Central memory CD4-positive, alpha-beta T cell (primary cell): Measurements from ENCODE around the gene IL2RA.
"Not testable (repeated sequence)": the region's sequence is repeated elsewhere in the genome, so short reads cannot be mapped to it uniquely, and the experiment has no call there.

Experiments
- DNase-seq: peaks from one replicate; pipeline ENCODE4 v3.0.0; 2022

The IL2RA gene

GRCh38 chr10:6082496-6083395, 20.6 kb upstream of the IL2RA start:
- no peak for DNase-seq

DNA sequence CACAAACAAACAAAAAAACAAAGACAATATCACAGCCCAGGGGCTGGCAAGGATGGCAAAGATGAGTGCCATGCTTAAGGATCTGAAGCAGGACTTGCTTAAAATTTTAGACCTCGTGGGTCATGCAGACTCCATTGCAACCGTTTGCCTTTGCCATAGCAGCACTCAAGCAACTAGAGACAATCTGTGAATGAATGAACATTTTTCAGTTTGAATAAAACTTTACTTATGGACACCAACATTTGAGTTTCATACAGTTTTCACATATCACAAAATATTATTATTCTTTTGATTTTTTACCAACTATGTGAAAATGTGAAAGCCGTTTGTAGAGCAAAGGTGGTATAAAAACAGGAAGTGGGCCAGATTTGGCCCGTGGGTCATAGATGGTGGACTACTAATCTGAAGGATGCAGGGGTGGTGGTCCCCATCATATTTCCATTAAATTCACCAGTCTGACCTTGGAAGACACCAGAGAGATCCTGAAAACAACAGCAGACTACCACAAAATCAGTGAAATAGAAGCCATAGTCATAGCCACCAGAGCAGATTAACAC, 18.3 kb upstream of the IL2RA start:
- DNase-seq, result no peak

DNA sequence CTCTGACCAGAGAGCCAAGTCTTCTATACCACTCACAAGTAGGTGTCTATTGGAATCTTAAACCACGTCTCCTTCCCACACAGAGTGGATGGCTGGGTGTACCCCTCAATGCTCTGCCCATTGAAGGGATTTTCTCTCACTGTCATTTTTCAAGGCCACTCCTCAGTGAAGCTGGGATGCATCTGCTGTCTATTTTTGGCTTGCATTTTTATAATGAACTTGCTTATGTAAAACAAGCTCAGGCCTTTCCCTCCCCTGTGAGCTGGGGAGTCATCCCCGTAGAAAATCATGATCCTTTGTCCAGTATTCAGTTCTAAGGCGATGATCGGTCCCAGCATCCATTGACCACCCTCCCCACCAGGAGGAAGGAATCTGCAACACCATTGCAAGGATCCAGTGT, 16.9 kb upstream of the IL2RA start:
- no peak for DNase-seq

GRCh38 chr10:6077071-6077675, 15.0 kb upstream of the IL2RA start:
- DNase-seq, result no peak

DNA sequence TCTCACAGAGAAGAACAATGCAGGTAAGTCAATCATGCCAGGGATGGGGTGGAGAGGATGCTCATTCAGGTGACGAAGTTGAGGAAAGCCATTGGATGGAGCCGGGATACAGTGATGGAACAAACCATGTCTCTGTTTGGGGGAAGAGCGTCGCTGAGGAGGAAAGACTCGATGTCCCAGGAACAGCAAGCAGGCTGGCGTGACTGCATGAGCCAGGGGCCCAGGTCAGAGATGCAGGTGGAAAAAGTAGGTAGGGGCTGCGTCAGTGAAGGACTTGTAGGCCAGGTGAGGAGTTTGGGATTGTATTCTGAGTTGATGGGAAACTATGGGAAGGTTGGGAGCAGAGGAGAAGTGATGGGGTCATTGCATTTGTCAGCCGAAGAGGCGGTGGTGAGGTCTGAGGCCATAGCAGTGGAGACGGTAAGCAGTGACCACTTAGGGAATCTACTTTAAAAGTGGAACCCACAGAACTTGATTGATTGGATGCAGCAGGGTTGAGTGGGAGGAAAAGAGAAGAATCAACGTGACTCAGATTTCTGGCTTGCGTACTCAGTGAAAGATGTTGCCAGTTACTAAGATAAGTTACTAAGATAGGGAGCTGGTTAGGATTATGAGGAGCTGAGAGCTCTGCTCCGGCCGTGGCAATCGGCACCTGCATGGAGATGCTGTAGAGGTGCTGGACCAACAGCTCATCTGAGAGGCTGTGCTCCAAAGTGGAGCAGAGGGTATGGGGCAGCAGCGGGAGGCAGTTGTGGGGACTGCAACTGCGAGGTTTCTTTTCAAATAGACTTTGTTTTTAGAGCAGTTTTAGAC, 12.5 kb upstream of the IL2RA start:
- DNase-seq, result no peak

DNA sequence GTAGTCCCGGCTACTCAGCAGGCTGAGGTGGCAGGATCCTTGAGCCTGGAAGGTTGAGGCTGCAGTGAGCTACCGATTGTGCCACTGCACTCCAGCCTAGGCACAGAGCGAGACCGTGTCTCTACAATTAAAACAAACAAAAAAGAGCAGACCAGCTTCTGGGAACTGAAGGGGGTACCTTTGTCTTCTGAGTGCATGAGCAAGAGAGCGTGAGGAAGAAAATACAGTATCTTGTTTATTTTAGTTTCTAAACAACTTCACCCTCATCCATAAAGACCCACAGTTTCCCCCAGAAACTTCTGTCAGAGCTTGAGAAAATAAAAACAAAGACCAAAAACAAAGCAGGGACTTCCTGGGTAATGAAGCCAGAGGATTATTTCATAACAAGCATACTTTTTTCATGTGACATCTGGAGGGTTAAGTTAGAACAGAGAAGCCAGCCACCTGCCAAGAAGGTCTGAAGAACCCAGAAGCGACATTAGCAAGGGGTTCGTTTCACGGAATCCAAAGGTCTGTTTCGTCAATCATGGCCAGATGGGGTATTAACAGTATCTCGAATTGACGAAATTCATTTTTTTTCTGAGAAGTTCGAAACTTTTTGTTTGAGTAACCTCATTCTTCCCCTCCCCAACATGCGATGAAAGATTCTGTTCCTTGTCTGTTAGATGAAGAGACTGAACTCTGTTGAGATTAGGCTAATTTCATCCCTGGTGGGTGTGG, 10.2 kb upstream of the IL2RA start:
- DNase-seq, result no peak

DNA sequence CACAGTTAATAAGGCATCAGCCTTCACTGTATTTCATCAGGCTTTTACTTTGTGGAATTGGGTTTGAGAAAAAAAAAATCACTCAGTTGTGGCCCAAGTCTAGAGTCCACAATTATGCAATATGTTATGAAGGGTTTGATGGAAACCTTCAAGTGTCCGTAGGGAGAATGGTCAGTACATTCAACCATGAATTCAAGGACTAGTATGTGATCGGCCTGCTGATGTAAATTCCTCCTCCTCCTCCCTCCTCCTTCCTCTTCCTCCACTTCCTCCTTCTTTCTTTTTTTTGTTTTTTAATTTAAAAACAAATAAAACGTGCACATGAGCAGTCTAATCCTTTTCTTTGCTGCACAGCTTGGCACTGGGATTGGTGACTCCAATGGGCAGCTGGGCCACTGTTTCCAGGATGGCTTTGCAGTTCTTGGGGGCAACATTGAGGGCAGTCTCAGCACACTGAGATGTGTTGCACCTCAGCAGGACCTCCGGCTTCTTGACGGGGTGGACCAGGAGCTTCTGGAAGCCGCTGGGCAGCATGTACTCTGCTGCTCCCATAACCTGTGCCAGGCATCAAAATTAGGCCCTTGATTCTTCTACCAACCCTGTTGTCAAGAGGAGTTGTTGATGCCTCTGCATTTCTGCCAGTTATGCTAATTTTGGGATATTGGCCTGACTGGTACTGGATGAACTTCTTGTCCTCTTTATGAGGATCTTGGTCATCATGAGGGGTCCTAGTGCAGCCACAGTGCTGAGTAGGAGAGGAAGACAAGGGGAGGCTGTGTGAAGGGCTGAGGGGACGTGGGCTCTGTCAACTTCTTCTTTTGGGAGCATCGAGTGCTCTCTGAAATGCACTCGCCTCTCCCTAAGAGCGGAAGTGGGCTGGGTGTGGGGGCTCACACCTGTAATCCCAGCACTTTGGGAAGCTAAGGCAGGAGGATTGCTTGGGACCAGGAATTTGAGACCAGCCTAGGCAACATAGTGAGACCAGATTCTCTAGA, 9.3 kb upstream of the IL2RA start:
- DNase-seq, result no peak

GRCh38 chr10:6070660-6071059, 8.5 kb upstream of the IL2RA start:
- DNase-seq, result no peak

DNA sequence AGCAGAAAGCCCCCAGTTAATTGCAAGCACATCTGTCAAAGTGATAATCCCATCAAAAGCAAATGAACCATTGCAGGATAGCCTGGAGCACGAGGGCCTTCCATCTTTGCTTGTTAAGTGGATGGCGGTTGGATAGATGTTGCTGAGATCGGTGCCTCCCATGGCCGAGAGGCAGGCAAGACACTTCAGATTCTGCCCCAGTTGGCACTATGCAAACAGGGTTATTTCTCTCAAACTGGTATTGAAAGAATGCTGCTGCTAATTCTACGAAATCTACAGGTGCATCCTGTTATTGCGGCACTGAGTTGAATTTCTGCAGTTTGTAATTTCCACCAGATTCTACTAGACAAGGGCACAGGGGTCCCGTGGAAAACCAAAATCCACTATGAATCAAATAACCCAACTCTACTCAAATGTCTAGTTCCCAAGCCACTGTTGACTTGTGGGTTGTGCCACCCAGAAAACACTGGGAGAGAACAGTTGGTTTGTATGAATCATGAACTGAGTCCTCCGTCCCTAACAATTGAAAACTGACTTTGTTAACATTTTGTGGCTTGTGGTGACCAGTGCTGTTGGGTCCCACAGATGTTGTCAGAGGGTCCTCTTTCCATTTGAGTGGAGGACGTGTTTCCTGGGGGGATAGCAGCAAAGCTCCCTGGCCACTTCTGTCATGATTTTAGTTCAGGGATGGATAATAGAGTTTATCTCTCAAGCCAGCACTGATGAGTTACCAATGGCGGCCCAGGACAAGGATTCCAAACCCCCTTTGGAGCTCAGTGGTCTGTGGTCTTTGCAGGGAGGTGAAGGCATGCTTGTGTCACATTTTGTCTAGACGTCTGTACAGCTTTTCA, 7.1 kb upstream of the IL2RA start:
- DNase-seq, result no peak

DNA sequence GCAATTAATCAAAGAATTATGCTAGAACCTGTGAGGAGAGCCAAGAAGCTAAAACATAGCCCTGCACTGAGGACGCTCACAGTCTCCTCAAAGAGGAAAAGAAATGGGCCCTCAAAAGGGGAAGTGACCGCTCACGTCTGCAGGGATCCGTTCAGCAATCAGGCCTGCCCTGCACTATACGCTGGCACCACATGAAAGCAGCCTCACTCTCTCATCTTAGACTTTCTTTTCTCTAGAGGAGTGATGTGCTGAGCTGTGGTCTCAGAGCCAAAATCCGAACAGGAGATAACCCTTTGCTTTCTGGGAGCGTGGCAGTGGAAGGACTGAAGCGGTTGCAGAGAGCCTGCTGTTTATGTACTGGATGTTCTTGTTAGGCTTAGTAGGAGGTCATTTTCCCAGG, 6.3 kb upstream of the IL2RA start:
- DNase-seq, result peak; percentile 60

DNA sequence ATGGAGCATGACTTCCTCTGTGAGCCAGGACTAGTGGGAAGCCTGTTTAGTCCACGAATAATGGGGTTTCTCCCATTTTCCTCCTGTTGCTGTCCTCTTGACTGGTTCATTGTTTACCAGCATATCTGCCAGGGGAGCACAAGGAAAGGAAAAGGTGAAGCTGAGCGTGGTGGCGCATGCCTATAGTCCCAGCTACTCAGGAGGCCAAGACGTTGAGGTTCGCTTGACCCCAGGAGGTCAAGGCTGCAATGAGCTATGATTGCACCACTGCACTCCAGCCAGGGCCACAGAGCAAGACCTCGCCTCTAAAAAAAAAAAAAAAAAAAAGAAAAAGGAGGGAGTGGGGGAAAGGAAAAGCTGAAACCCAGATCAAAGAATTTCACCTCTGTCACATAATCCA, 5.8 kb upstream of the IL2RA start:
- DNase-seq, result no peak

GRCh38 chr10:6067457-6067856, 5.3 kb upstream of the IL2RA start:
- no peak for DNase-seq

GRCh38 chr10:6065835-6066234, 3.7 kb upstream of the IL2RA start:
- no peak for DNase-seq

DNA sequence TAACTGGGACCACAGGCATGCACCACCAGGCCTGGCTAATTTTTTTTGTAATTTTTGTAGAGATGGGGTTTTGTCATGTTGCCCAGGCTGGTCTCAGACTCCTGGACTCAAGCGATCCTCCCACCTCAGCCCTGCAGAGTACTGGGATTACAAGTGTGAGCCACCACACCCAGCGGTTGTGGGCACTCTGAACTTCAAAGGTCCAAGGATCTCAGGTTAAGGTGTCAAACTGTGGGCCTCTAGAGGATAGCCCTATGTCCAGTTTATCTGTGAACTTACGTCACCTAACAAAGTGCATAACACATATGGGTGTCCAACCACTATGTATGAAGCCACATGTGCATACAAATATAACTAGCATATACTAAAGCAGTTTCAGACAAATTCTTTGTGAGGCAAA, 3.2 kb upstream of the IL2RA start:
- DNase-seq, result no peak

- not testable (repeated sequence) for DNase-seq
Observed at GRCh38 chr10:6064726-6065125, 2.6 kb upstream of the IL2RA start.

- no peak for DNase-seq
Observed at GRCh38 chr10:6064119-6064518, 2.0 kb upstream of the IL2RA start.

GRCh38 chr10:6061056-6061455, 1.1 kb downstream of the IL2RA start:
- no peak for DNase-seq

GRCh38 chr10:6059506-6059905, 2.7 kb downstream of the IL2RA start:
- no peak for DNase-seq

DNA sequence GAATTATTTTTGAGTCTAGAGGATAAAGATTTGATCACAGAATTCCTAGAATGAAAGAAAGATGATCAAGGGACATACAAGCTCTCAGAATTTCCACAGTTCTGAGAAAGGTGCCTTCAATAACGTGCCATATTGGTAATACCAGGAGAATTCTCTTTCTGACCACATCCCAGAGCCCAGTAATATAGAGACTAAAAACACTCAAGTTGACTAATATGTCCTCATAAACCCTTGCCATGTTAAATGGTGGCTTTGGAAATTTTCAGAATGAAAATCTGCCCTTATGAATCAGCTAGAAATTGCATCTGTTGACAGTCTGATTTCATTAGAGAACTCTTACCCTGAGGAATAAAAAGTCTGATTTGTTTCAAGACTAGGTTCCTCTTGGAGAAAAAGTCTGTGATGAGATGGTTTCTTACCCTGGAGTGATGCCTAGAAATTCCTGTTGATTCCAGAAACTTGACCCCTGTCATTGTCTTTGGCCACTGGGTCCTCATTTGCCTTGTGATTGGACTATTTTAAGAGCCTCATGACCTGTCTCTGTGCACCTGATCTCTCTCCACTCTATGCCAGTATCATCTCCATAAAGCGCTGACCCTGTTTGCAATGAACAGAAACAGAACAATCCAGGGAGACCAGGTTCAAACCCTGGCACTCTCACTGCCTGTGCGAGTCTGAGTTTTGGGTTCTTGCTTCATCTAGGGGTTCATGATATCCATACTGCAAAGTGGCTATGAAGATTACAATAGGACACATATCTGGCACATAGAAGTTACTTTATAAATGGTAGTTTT, 3.3 kb downstream of the IL2RA start:
- no peak for DNase-seq
